H1 (cell line): ENCODE data around the gene GPR39. TPM values are rescaled to one million over a fixed set of nuclear protein-coding genes. Genes with fewer than 3 reads are reported as not detected.

Experiments
- CTCF ChIA-PET: fragments of 300-600 bp; sonication (Branson Sonifier 250); formaldehyde crosslinking; loops from one replicate; lab custom pipeline; 2021; ENCODE audit not compliant: partially characterized antibody; lab: Charles Lee
- POLR2A ChIA-PET: fragments of 300-600 bp; sonication (Branson Sonifier 250); formaldehyde crosslinking; loops from one replicate; lab custom pipeline; 2021; ENCODE audit warnings: inconsistent platforms; ENCODE audit not compliant: partially characterized antibody; lab: Charles Lee
- DNase-seq, 2 experiments: peaks; one replicate each; pipeline versions ENCODE4 v3.0.0 to v3.0.0-alpha.2; 2010 to 2022; ENCODE audit warnings: low spot score in 2 of 2, low read depth in 1 of 2, mixed read lengths in 1 of 2
- FAIRE-seq: peaks from 2 replicates; lab custom pipeline; 2011; peaks lifted over from hg19 to GRCh38; lab: Jason Lieb, UNC
- H2AFZ ChIP-seq: 2 replicates; pipeline ENCODE4 v1.8.1; 2012; ENCODE audit warnings: low read length, inconsistent platforms
- H2AK5ac ChIP-seq: 2 replicates; pipeline ENCODE4 v1.6.1; 2013; ENCODE audit warnings: low read depth, low read length
- H2BK120ac ChIP-seq: replicated peaks from 2 replicates; pipeline ENCODE3; 2013; ENCODE audit warnings: low read depth, low read length, inconsistent platforms
- H2BK12ac ChIP-seq: 2 replicates; pipeline ENCODE4 v1.6.1; 2013; ENCODE audit warnings: low read depth, low read length
- H2BK15ac ChIP-seq: 2 replicates; pipeline ENCODE4 v1.6.1; 2013; ENCODE audit warnings: low read length
- H2BK20ac ChIP-seq: 2 replicates; pipeline ENCODE4 v1.6.1; 2013; ENCODE audit warnings: low read length
- H2BK5ac ChIP-seq: 2 replicates; pipeline ENCODE4 v1.6.1; 2013; ENCODE audit warnings: low read depth, low read length
- H3K14ac ChIP-seq: 2 replicates; pipeline ENCODE4 v1.6.1; 2013; ENCODE audit warnings: inconsistent platforms; ENCODE audit not compliant: insufficient read length
- H3K18ac ChIP-seq: 2 replicates; pipeline ENCODE4 v1.6.1; 2013; ENCODE audit warnings: low read length; ENCODE audit errors: extremely low read depth
- H3K23ac ChIP-seq: 2 replicates; pipeline ENCODE4 v1.6.1; 2013; ENCODE audit warnings: inconsistent platforms; ENCODE audit not compliant: insufficient read length
- H3K23me2 ChIP-seq: 2 replicates; pipeline ENCODE4 v1.6.1; 2013; ENCODE audit warnings: low read depth, low read length
- H3K27ac ChIP-seq: 2 replicates; pipeline ENCODE4 v1.6.1; 2011; ENCODE audit warnings: low read depth, low read length, inconsistent platforms
- H3K27me3 ChIP-seq, 4 experiments: replicated peaks in 1 of 4; 1 replicate in 1 of 4; 2 replicates in 3 of 4; pipeline versions ENCODE4 v1.6.1 to v1.8.1; 2011 to 2013; ENCODE audit warnings: low read length in 3 of 4, mild to moderate bottlenecking in 3 of 4, inconsistent platforms in 2 of 4, mixed read lengths in 2 of 4, moderate library complexity in 1 of 4; ENCODE audit not compliant: control insufficient read depth in 3 of 4, insufficient read depth in 3 of 4; ENCODE audit errors: extremely low read depth in 1 of 4
- H3K36me3 ChIP-seq, 4 experiments: 2 replicates each; pipeline versions ENCODE4 v1.6.1 to v1.8.1; 2011 to 2013; ENCODE audit warnings: mild to moderate bottlenecking in 4 of 4, low read length in 3 of 4, moderate library complexity in 2 of 4, control low read depth in 1 of 4, inconsistent platforms in 1 of 4; ENCODE audit not compliant: insufficient read depth in 4 of 4, control insufficient read depth in 2 of 4
- H3K4ac ChIP-seq: replicated peaks from 2 replicates; pipeline ENCODE3; 2013; ENCODE audit warnings: low read length, low read depth, mixed read lengths, inconsistent platforms; ENCODE audit not compliant: insufficient read length
- H3K4me1 ChIP-seq, 4 experiments: replicated peaks in 1 of 4; 1 replicate in 1 of 4; 2 replicates in 3 of 4; pipeline versions ENCODE4 v1.6.1 to v1.8.1; 2011 to 2013; ENCODE audit warnings: low read length in 3 of 4, inconsistent platforms in 2 of 4, mixed read lengths in 1 of 4; ENCODE audit not compliant: insufficient read depth in 4 of 4, control insufficient read depth in 3 of 4
- H3K4me2 ChIP-seq, 2 experiments: 2 replicates each; pipeline versions ENCODE4 v1.6.1 to v1.8.1; 2011 to 2013; ENCODE audit warnings: low read depth in 2 of 2, low read length in 2 of 2, control low read depth in 1 of 2, inconsistent platforms in 1 of 2, mild to moderate bottlenecking in 1 of 2; ENCODE audit not compliant: insufficient read depth in 1 of 2
- H3K4me3 ChIP-seq, 4 experiments: fragments of 200-600, 300-600 bp in 1 of 4; sonication (generic), shearing (Covaris generic), sonication (Bioruptor Twin) in 1 of 4; 2 replicates each; pipeline versions ENCODE4 v1.5.1 to v1.8.1; 2011 to 2016; ENCODE audit warnings: low read length in 4 of 4, low read depth in 3 of 4, control low read depth in 2 of 4, inconsistent platforms in 2 of 4, mild to moderate bottlenecking in 2 of 4, mixed read lengths in 1 of 4, moderate library complexity in 1 of 4; ENCODE audit not compliant: insufficient read depth in 2 of 4; ENCODE audit errors: extremely low read depth in 1 of 4
- H3K56ac ChIP-seq: replicated peaks from 2 replicates; pipeline ENCODE3; 2013; ENCODE audit warnings: low read depth, mild to moderate bottlenecking, mixed read lengths, low read length, inconsistent platforms; ENCODE audit not compliant: insufficient read length
- H3K79me1 ChIP-seq: 2 replicates; pipeline ENCODE4 v1.6.1; 2013; ENCODE audit warnings: low read depth, low read length, control low read depth
- H3K79me2 ChIP-seq, 2 experiments: 2 replicates each; pipeline versions ENCODE4 v1.6.1 to v1.8.1; 2012 to 2013; ENCODE audit warnings: low read length in 2 of 2, mild to moderate bottlenecking in 2 of 2, inconsistent platforms in 1 of 2; ENCODE audit not compliant: insufficient read depth in 2 of 2, control insufficient read depth in 1 of 2
- H3K9ac ChIP-seq, 4 experiments: replicated peaks in 1 of 4; 1 replicate in 1 of 4; 2 replicates in 3 of 4; pipeline versions ENCODE4 v1.6.1 to v1.8.1; 2011 to 2013; ENCODE audit warnings: low read depth in 3 of 4, low read length in 3 of 4, control low read depth in 2 of 4, mild to moderate bottlenecking in 2 of 4, moderate library complexity in 2 of 4, inconsistent platforms in 1 of 4; ENCODE audit errors: extremely low read depth in 1 of 4
- H3K9me3 ChIP-seq, 2 experiments: 2 replicates each; pipeline versions ENCODE4 v1.6.1 to v1.8.1; 2012 to 2013; ENCODE audit warnings: mild to moderate bottlenecking in 2 of 2, moderate library complexity in 2 of 2, control low read depth in 1 of 2, inconsistent platforms in 1 of 2, low read depth in 1 of 2, low read length in 1 of 2, mixed read lengths in 1 of 2; ENCODE audit not compliant: insufficient read depth in 2 of 2
- H4K20me1 ChIP-seq, 2 experiments: replicated peaks in 1 of 2; 2 replicates each; pipeline versions ENCODE3 to v1.8.1; 2011 to 2013; ENCODE audit warnings: inconsistent platforms in 2 of 2, low read length in 2 of 2, mild to moderate bottlenecking in 1 of 2; ENCODE audit not compliant: insufficient read depth in 2 of 2, control insufficient read depth in 1 of 2
- H4K5ac ChIP-seq: 2 replicates; pipeline ENCODE4 v1.6.1; 2013; ENCODE audit warnings: low read length, low read depth, mixed read lengths, inconsistent platforms; ENCODE audit not compliant: insufficient read length
- H4K8ac ChIP-seq: 2 replicates; pipeline ENCODE4 v1.8.0; 2013; ENCODE audit warnings: mild to moderate bottlenecking, moderate library complexity, low read length, inconsistent platforms; ENCODE audit not compliant: insufficient read depth; ENCODE audit errors: extremely low read depth
- H4K91ac ChIP-seq: replicated peaks from 2 replicates; pipeline ENCODE3; 2013; ENCODE audit warnings: low read length, mixed read lengths, inconsistent platforms; ENCODE audit not compliant: insufficient read length
- CEBPB ChIP-seq: IDR thresholded peaks from 2 replicates; pipeline ENCODE4 v1.6.1; 2012; ENCODE audit warnings: low read depth, low read length
- CHD1 ChIP-seq: IDR thresholded peaks from 2 replicates; pipeline ENCODE4 v1.6.1; 2012; ENCODE audit warnings: low read depth, low read length, improper control_type of control experiment
- CTBP2 ChIP-seq: IDR thresholded peaks from 2 replicates; pipeline ENCODE4 v1.7.0; 2011; ENCODE audit warnings: borderline replicate concordance, mild to moderate bottlenecking, moderate library complexity, mixed read lengths, low read length; ENCODE audit not compliant: insufficient read depth, insufficient read length
- E2F6 ChIP-seq: IDR thresholded peaks from 2 replicates; pipeline ENCODE4 v1.6.1; 2012; ENCODE audit warnings: inconsistent platforms
- EGR1 ChIP-seq: IDR thresholded peaks from 2 replicates; pipeline ENCODE4 v1.6.1; 2011; ENCODE audit warnings: low read depth, low read length, borderline replicate concordance
- KDM5A ChIP-seq: fragments of 200-600 bp; IDR thresholded peaks from 2 replicates; pipeline ENCODE4 v1.7.1; 2012; ENCODE audit warnings: mild to moderate bottlenecking, low read length, inconsistent platforms, mixed read lengths
- SAP30 ChIP-seq: fragments of 300-600 bp; sonication (generic); IDR thresholded peaks from 2 replicates; pipeline ENCODE4 v1.7.1; 2012; ENCODE audit warnings: low read length, moderate library complexity, mild to moderate bottlenecking, inconsistent platforms; ENCODE audit not compliant: insufficient read depth, insufficient replicate concordance
- SIRT6 ChIP-seq: IDR thresholded peaks from one replicate; pipeline ENCODE4 v1.7.1; 2012; ENCODE audit warnings: low read length, inconsistent platforms
- SP2 ChIP-seq: IDR thresholded peaks from 2 replicates; pipeline ENCODE4 v1.6.1; 2012; ENCODE audit warnings: mild to moderate bottlenecking, low read length, inconsistent platforms
- SUZ12 ChIP-seq: fragments of 200-600 bp; sonication (generic); IDR thresholded peaks from 2 replicates; pipeline ENCODE4 v1.6.1; 2012; ENCODE audit warnings: mild to moderate bottlenecking, inconsistent platforms, low read length, moderate library complexity, mixed read lengths
- TAF7 ChIP-seq: optimal IDR thresholded peaks from 2 replicates; pipeline ENCODE3; 2011; ENCODE audit warnings: low read depth, mild to moderate bottlenecking, inconsistent platforms, low read length, moderate library complexity, borderline replicate concordance
- WGBS, 2 experiments: shearing (Covaris generic) in 1 of 2; methylation state at CpG; one replicate each; pipeline versions ENCODE4 v1.1.6 to v1.1.7; 2013 to 2015; ENCODE audit warnings: low lambda C conversion rate in 2 of 2, mixed read lengths in 2 of 2, inconsistent platforms in 1 of 2, low coverage in 1 of 2, missing lambda C conversion rate in 1 of 2; ENCODE audit not compliant: insufficient replicate concordance in 2 of 2, insufficient coverage in 1 of 2, insufficient read length in 1 of 2; ENCODE audit errors: extremely low coverage in 1 of 2, missing lambda C conversion rate in 1 of 2; 5-methylcytosine and 5-hydroxymethylcytosine counted together
- polyA plus RNA-seq, 7 experiments: library from polyadenylated mRNA; depleted of rRNA in 3 of 7; stranded (reverse) in 5 of 7; unstranded in 2 of 7; fragments of >200 nt in 5 of 7; fragments of 200-250 nt in 2 of 7; gene quantifications; 1 replicate in 5 of 7; 2 replicates in 1 of 7; 4 replicates in 1 of 7; pipeline versions ENCODE4 v1.2.1 to v1.2.3, GENCODE V29; 2011 to 2013; ENCODE audit warnings: missing spikeins in 2 of 7, mixed read lengths in 2 of 7
- total RNA-seq: library from RNA; stranded (reverse); fragmentation: NEBNext Ultra II Directional; extraction: Animal tissue kit (Norgen Biotek cat#: 25700); gene quantifications from 2 replicates; pipeline ENCODE4 v1.2.1, GENCODE V29; 2021
- TF ChIP-seq, protein P1 (sequence below): IDR thresholded peaks from 2 replicates; pipeline ENCODE4 v1.6.1; 2011; ENCODE audit warnings: low read depth, mild to moderate bottlenecking, low read length; ENCODE audit not compliant: insufficient read depth

GPR39 gene
- total and polyA plus RNA-seq, 2 of the 8 experiments (the other 6 are each of a cell fraction or from before 2014, with no cell fraction given) = 0.63 to 2.7 TPM

DNA sequence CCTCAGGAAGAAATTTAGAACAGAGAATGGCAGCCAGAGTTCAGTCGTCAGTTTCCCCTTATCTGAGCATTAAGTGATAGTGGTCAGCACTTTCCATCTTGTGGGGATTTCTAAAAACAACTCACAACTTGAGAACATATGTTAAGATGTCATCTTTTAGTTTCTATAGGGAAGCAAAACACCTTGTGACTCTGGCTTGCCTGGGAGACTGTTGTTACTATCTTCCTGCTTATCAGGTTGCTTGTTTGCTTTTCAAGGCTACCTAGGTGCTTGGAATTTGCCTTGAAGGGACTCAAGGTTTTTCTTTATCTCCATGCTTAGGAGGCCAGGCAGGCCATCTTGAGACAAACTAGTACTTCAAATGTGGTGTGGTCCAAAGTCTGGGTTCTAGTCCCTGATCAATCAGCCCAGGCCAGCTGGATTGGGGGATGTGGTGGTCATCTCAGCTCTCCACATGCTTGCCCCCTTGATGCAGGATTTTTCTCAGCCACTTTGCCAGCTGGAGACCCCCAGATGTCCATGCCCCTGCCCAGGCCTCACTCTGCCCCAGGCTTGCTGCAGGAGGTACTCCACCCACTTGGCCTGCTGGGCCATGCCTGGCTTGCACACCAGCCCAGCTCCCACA, 127.5 kb downstream of the GPR39 start:
- H4K91ac ChIP-seq = no peak overlapping the region
- H3K79me1 ChIP-seq = no peaks in the 10 kb centered on the region
- H2BK12ac ChIP-seq = no peak overlapping the region
- no peak overlapping the region for H3K14ac ChIP-seq
- H4K8ac ChIP-seq = no peak overlapping the region
- H2AFZ ChIP-seq = no peak overlapping the region
- no peaks in the 10 kb centered on the region for H3K27me3 ChIP-seq
- no peak overlapping the region for H3K23ac ChIP-seq
- H2AK5ac ChIP-seq = no peak overlapping the region
- H3K4ac ChIP-seq = no peak overlapping the region
- H2BK20ac ChIP-seq = no peak overlapping the region
- H3K79me2 ChIP-seq = no peaks in the 10 kb centered on the region
- H3K27ac ChIP-seq = no peak overlapping the region
- no peaks in the 10 kb centered on the region for H3K9me3 ChIP-seq
- no peaks in the 10 kb centered on the region for H3K36me3 ChIP-seq
- H3K56ac ChIP-seq = no peak overlapping the region
- H2BK5ac ChIP-seq = no peak overlapping the region
- H3K9ac ChIP-seq = no peak overlapping the region
- WGBS, 2 experiments = 100% methylated on average over 1 of the region's 1 CpG; no CpG with 5 or more reads in 1 of the 2 experiments
- no peak overlapping the region for H4K5ac ChIP-seq
- no peaks in the 10 kb centered on the region for H4K20me1 ChIP-seq
- FAIRE-seq = no peak
- POLR2A ChIA-PET = no interaction called here
- H3K4me2 ChIP-seq = no peak overlapping the region
- no peak for DNase-seq
- TF ChIP-seq SAP30 (no peak), TAF7 (no peak), EGR1 (no peak), CEBPB (no peak), SP2 (no peak), SUZ12 (no peak), E2F6 (no peak), CHD1 (no peak), SIRT6 (no peak), KDM5A (no peak), CTBP2 (no peak)
- TF ChIP-seq, protein P1, sequence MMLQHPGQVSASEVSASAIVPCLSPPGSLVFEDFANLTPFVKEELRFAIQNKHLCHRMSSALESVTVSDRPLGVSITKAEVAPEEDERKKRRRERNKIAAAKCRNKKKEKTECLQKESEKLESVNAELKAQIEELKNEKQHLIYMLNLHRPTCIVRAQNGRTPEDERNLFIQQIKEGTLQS = no peak
- TF ChIP-seq, all 59 proteins: peak for 0
- H3K23me2 ChIP-seq = no peaks in the 10 kb centered on the region
- no peak overlapping the region for H3K4me3 ChIP-seq
- no peak overlapping the region for H2BK120ac ChIP-seq
- peaks cover 0 to 2% (median under 1%) of the 10 kb centered on the region in 4 experiments; a peak in 3 of 7 replicates for H3K4me1 ChIP-seq
- CTCF ChIA-PET = interaction anchor here (0.7 to 1.4 kb wide), 2 partner anchors 157 to 368 kb away, joined by 3 to 4 read pairs; no protein-coding TSS in a partner anchor
- H2BK15ac ChIP-seq = 0 out of 2 replicates have a peak overlapping the region, but pooled peaks have one; percentile 37
- no peak overlapping the region for H3K18ac ChIP-seq
